Fibroblast of pulmonary artery (primary cell): Measurements from ENCODE around the gene WNK2.

Experiments used
- DNase-seq: peaks from one replicate; pipeline ENCODE4 v3.0.0-alpha.2; 2010; ENCODE audit warnings: low read depth
- H3K4me3 ChIP-seq: replicated peaks from 2 replicates; pipeline ENCODE4 v1.5.1; 2011; ENCODE audit warnings: low read depth, mild to moderate bottlenecking, control low read depth, low read length, moderate library complexity
- TF ChIP-seq, protein P1 (sequence below): IDR thresholded peaks from 2 replicates; pipeline ENCODE4 v1.5.1; 2011; ENCODE audit warnings: mild to moderate bottlenecking, control low read depth, low read length, inconsistent platforms; ENCODE audit errors: missing control alignments

WNK2 gene

DNA sequence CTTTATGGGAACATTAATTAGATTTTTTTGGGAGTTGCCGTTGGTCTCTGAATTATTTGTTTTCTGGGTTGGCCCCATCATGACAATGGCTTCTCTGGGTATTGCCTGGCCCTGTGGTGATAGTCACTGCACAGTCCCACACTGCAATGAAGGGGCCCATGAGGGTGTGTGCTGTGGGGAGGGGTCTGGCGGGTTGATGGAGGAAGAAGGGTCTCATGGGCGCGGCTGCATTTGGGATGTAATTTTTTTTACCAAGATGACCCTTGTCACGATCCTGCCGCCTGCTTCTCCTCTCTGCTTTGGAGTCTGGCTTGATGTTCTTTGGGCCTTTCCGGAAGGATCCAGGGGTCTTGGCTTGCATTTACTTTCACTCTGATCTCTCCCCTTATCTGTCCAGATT lies 44.1 kb downstream of the WNK2 start:
- TF ChIP-seq, protein P1, sequence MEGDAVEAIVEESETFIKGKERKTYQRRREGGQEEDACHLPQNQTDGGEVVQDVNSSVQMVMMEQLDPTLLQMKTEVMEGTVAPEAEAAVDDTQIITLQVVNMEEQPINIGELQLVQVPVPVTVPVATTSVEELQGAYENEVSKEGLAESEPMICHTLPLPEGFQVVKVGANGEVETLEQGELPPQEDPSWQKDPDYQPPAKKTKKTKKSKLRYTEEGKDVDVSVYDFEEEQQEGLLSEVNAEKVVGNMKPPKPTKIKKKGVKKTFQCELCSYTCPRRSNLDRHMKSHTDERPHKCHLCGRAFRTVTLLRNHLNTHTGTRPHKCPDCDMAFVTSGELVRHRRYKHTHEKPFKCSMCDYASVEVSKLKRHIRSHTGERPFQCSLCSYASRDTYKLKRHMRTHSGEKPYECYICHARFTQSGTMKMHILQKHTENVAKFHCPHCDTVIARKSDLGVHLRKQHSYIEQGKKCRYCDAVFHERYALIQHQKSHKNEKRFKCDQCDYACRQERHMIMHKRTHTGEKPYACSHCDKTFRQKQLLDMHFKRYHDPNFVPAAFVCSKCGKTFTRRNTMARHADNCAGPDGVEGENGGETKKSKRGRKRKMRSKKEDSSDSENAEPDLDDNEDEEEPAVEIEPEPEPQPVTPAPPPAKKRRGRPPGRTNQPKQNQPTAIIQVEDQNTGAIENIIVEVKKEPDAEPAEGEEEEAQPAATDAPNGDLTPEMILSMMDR = no peak
- no peak for DNase-seq
- H3K4me3 ChIP-seq = no peak overlapping the region

DNA sequence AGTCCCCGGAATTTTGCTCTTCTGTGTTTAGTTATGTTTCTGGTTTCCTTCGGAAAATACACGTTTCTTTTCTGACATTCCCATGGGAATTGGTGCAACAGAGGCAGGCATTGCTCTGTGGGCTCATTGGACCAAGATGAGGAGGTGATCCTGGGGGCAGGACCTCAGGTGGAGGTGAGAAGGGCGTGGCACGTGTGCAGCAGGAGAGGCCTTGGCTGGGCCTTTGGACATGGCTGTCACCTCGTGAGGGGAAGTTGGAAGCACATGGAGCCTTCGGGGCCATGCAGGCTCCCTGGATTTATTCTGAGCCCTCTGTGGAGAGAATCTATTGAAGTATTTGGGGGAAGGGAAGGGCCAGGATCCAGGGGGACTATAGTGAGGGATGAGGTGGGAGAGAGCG lies 44.5 kb downstream of the WNK2 start:
- TF ChIP-seq, protein P1 = no peak

DNA sequence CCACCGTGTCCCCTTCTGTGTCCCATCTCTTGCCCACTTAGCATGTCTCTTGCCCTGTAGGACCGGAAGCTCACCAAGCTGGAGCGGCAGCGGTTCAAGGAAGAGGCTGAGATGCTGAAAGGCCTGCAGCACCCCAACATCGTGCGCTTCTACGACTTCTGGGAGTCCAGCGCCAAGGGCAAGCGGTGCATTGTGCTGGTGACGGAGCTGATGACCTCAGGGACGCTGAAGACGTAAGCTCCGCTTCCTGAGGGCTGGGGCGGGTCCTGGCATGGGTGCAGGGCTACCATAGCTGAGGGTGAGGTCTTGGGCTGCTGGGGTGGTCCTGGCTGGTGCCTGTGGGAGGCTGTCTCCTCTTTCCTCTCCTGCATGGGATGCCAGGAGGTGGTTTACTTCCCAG lies 45.7 kb downstream of the WNK2 start:
- DNase-seq = no peak
- TF ChIP-seq, protein P1 = no peak
- H3K4me3 ChIP-seq = no peak overlapping the region

More for the DNA sequence above, 44.5 kb downstream of the WNK2 start:
- no peak overlapping the region for H3K4me3 ChIP-seq
- DNase-seq = no peak

DNA sequence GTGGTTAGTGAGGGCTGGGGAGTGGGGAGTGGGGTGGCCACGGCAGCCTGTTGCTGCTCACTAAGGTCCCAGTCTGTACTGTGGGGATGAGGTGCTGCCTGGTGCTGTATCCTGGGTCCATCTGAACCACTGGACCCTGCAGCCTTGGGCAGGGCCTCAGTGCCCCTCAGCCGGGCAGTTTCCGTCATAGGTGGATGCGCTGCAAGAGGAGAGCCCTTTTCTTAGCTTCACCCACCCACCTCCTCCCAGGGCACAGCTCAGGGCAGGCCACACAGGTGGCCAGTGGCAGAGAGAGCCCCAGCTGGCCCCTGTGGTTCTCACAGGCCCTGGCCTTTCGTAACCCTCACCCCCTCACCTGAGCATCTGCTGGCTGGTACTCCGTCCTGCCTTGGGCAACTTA lies 46.2 kb downstream of the WNK2 start:
- TF ChIP-seq, protein P1 = no peak
- H3K4me3 ChIP-seq = no peak overlapping the region
- DNase-seq = no peak

DNA sequence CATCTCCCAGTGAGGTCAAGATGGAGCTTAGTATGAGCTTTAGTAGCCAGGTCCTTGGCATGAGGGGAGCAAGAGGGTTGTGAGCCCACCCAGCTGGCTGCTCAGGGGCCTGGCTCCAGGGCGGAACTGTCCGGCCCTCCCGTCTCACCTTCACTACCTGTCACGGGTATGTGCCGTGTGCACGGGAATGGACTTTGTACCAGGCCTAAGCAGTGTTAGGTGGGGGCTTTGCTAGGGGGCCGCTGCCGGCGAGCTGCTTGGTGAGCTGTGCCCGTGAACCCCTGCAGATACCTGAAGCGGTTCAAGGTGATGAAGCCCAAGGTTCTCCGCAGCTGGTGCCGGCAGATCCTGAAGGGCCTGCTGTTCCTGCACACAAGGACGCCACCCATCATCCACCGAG lies 46.7 kb downstream of the WNK2 start:
- TF ChIP-seq, protein P1 = no peak
- H3K4me3 ChIP-seq = no peak overlapping the region

DNA sequence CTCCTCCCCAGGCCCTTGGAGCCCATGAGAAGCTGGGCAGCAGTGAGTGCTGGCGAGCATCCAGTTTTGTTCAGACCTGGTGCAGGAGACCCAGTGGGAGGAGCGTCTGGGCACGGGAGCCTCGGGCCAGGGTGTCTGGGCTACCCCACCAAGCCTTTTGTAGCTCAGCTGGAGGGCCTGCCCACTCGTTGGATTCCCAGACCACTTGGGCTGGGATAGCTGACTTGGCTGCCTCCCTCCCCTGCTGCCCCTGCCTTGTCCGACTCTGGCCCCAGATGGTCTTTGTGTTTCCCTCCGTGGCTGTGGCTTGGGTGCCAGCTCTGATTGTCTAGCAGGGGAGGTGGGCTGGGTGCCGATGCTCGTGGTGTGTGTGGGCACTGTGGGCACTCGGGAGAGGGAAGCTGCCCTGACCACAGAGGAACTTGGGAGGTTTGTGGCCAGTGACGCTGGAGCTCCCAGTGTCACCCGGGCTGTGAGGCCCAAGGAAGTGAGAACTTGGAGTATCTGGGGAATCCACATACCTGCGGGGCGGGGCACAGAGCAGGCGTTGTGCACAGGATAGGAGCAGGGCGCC lies 47.3 kb downstream of the WNK2 start:
- H3K4me3 ChIP-seq = no peak overlapping the region
- no peak for DNase-seq
- TF ChIP-seq, protein P1 = no peak

More for the DNA sequence above, 46.7 kb downstream of the WNK2 start:
- DNase-seq = no peak

DNA sequence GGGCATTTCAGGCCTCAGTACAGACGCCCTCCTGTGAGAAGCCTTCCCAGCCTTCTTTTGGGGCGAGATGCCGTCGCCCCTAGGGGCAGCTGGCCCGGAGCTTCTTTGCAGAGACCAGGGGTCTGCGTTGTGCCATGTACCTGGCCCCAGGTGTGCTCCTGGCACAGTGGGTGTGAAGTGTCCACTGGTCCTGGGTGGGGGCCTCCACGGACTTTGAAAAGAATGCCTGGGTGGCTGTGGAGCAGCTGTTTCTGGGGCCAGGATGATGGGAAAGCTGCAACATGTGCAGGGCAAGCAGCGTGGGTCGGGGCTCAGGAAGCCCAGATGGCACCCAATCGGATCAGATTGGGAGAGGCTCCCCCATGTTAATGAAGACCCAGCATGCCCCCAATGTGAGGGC lies 47.8 kb downstream of the WNK2 start:
- DNase-seq = no peak
- TF ChIP-seq, protein P1 = no peak
- H3K4me3 ChIP-seq = no peak overlapping the region
